ACC112 (cell line): ENCODE measurements around the gene PTPRO.
A peak's percentile ranks its signal among the peaks of the same experiment; 100 is the strongest.

ENCODE experiments used
- H2AFZ ChIP-seq: fragments of 200-600 bp; sonication (generic); one replicate; pipeline ENCODE4 v1.6.0; 2017; ENCODE audit warnings: antibody characterized with exemption, low read length; ENCODE audit not compliant: unreplicated experiment
- H3K27ac ChIP-seq: fragments of 200-600 bp; sonication (generic); 2 replicates; pipeline ENCODE4 v1.5.1; 2014; ENCODE audit warnings: low read depth, mild to moderate bottlenecking, antibody characterized with exemption, low read length, moderate library complexity
- H3K27me3 ChIP-seq: fragments of 200-600 bp; sonication (generic); 2 replicates; pipeline ENCODE4 v1.6.1; 2014; ENCODE audit warnings: mild to moderate bottlenecking, antibody characterized with exemption, low read length, moderate library complexity, mixed read lengths; ENCODE audit not compliant: insufficient read depth
- H3K36me3 ChIP-seq: fragments of 200-600 bp; sonication (generic); 2 replicates; pipeline ENCODE4 v1.6.1; 2016; ENCODE audit warnings: mild to moderate bottlenecking, antibody characterized with exemption, low read length, moderate library complexity, mixed read lengths; ENCODE audit not compliant: insufficient read depth
- H3K4me1 ChIP-seq: fragments of 200-600 bp; sonication (generic); one replicate; pipeline ENCODE4 v1.6.1; 2016; ENCODE audit warnings: low read length, mixed read lengths; ENCODE audit not compliant: insufficient read depth, unreplicated experiment, control insufficient read depth
- H3K4me3 ChIP-seq: fragments of 200-600 bp; sonication (generic); 2 replicates; pipeline ENCODE4 v1.5.1; 2014; ENCODE audit warnings: mild to moderate bottlenecking, low read depth, low read length
- H3K79me2 ChIP-seq: fragments of 200-600 bp; sonication (generic); one replicate; pipeline ENCODE4 v1.6.0; 2016; ENCODE audit warnings: low read length; ENCODE audit not compliant: control insufficient read depth, unreplicated experiment, insufficient read depth

Gene PTPRO

DNA sequence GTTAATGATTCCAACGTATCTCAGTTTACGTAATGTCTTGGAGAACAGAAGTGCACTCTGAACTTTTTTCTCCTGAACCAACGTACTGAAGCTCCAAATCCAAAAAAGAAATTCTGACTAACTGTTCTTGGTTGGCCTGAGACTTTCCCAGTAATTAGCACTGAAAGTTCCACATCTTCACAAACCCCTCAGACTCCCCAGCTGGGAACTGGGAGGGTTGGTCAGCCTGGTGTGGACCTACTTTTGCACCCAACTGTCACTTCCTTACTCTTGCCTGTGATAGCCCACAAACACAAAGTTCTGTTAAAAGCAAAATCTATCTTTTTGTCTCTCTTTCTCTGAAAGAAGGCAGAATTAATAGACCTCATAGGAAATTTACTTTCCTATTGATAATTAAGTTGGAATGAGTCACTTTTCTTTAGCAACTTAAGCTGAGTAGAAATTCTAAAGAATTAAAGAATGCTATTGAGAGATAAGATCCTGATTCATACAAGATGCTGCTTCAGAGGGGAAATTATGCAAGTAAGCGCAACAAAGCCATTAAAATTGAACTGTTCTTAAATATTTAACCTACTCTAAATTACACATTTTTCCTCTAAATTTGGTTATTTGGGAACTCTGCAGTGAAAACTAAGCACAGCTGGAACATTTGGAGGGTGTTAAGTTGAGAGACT lies 311.8 kb downstream of the PTPRO start:
- Histone ChIP-seq H3K27me3 (no peaks in the 10 kb centered on the region), H3K4me3 (peak overlapping the region; percentile 44; the same call in 1 of the 2 replicates), H3K4me1 (peaks cover 89% of the 10 kb centered on the region), H2AFZ (no peak overlapping the region), H3K36me3 (peaks cover 26% of the 10 kb centered on the region), H3K79me2 (peaks cover 16% of the 10 kb centered on the region), H3K27ac (peak overlapping the region; percentile 100)

DNA sequence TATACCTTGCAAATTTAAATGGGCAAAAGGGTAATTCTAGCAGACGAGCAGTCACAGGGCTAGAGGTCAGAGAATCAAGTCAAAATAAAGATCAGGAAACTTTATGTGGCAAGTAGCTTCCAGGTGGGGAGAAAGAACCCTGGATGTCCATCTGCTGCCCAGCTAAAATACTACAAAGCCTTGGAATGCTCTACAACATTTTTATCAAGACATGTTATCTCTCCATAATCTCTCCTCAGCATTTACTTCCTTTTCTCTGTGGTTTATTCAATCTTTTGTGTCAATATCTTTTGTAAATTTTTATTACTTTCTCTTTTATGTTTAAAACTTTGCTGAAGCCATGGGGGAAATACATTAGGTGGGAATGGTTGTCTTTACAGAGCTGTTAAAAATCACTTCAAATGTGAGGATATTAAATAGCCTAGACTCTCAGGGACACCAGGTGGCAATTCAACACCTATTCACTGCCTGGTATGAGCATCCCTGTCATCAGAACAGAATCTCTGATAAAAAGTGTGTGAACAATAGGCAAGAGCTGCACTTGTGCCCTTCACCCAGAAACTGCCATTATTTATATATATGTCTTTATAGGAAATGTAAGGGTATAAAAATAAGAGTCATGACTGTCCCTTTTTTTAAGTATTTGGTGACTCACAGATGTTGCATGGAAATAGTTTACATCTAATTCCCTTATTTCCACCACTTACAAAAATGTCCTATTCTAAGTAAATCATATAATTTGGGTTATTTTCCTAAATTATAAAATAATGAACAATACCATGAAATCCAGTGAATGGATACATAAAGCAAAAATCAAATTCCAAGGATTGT lies 314.0 kb downstream of the PTPRO start:
- Histone ChIP-seq H3K4me1 (peaks cover 80% of the 10 kb centered on the region), H3K27ac (peak overlapping the region; percentile 100), H3K4me3 (peak overlapping the region; percentile 1; the same call in 1 of the 2 replicates), H3K79me2 (peaks cover 16% of the 10 kb centered on the region), H3K27me3 (no peaks in the 10 kb centered on the region), H3K36me3 (peaks cover 35% of the 10 kb centered on the region), H2AFZ (no peak overlapping the region)

DNA sequence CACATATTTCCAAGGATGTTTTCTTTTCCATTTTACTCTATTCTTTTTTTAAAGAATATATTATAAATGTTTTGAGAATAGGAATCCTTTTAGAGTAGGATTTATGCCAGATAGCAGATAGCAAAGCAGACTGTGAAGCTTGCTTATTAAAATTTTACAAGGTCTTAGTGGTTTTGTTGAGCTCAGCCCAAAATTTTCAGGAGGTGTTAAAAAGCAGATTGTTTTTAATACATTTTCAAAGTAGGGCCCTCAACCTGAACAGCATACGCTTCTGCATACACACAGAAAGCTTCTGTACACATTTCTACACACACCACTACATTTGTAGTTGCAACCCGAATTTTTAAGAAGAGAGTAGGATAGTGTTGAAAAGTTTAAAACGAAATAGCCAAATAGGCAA lies 315.9 kb downstream of the PTPRO start:
- Histone ChIP-seq H3K27ac (peak overlapping the region; percentile 100), H2AFZ (no peak overlapping the region), H3K79me2 (peaks cover 12% of the 10 kb centered on the region), H3K27me3 (no peaks in the 10 kb centered on the region), H3K36me3 (peaks cover 38% of the 10 kb centered on the region), H3K4me3 (no peak overlapping the region), H3K4me1 (peaks cover 68% of the 10 kb centered on the region)

DNA sequence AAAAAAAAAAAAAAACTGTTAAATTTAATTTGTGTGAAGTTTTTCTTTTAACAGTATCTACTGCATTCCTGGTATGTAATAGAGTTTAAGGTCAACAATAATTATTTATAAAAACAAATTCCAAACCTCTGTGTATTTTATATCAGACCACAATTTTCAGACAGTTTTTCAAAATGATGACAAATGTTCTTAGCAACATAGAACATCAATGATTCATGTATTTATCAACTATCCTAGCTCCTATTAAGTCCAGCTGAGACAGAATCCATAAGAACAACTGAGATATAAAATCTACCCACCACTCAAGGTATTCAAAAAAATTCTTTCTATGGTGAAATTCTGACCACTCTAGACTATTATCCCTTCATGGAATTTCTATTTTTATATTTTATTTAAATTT lies 322.4 kb downstream of the PTPRO start:
- H3K27ac ChIP-seq: peak overlapping the region; percentile 97
- peaks cover 50% of the 10 kb centered on the region for H3K4me1 ChIP-seq
- peaks cover 44% of the 10 kb centered on the region for H3K36me3 ChIP-seq
- H3K27me3 ChIP-seq: no peaks in the 10 kb centered on the region
- H2AFZ ChIP-seq: no peak overlapping the region
- H3K4me3 ChIP-seq: no peak overlapping the region
- H3K79me2 ChIP-seq: peaks cover 3% of the 10 kb centered on the region

DNA sequence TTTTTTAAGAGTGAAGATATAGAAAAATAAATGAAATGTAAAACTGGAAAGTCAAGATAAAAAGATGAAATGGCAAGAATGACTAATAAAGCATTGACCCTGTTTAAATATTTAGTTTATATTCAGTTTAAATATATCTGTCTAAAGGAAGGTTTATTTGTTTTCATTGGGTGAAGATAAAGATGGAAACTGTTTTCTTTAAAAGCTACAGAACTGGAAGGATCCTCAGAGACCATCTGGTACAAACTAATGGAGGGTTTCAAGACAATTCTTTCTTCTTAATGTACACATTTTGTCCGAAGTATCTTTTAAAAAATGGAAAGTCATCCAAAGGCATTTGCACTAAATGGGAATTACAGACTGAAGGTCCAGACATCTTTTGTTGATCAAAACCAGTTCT lies 324.3 kb downstream of the PTPRO start:
- peak overlapping the region; percentile 97 for H3K27ac ChIP-seq
- peaks cover 28% of the 10 kb centered on the region for H3K36me3 ChIP-seq
- H3K79me2 ChIP-seq: peaks cover 3% of the 10 kb centered on the region
- peaks cover 55% of the 10 kb centered on the region for H3K4me1 ChIP-seq
- no peak overlapping the region for H3K4me3 ChIP-seq
- no peak overlapping the region for H2AFZ ChIP-seq
- no peaks in the 10 kb centered on the region for H3K27me3 ChIP-seq
